Stimulated activated naive CD8-positive, alpha-beta T cell treated with anti-CD3 and anti-CD28 coated beads, Interleukin-15, amount 100 ng/mL, for 72 hours (primary cell): ENCODE data around the gene ATG5.
"Not testable (repeated sequence)": the region's sequence is repeated elsewhere in the genome, so short reads cannot be mapped to it uniquely, and the experiment has no call there.

ENCODE experiments used
- ATAC-seq: fragments of 150-1000 bp; cut with Tn5 transposase; 2 replicates; pipeline ENCODE4 v1.10.0; 2021; ENCODE audit warnings: mild to moderate bottlenecking, moderate library complexity
- DNase-seq, 2 donors: peaks; one replicate each; pipeline ENCODE4 v3.0.0; 2021 to 2022
- H3K27ac Mint-ChIP-seq, 2 donors: one replicate each; pipeline ENCODE4 v1.8.0; 2022; ENCODE audit warnings: mild to moderate bottlenecking in 2 of 2, mixed read lengths in 2 of 2, moderate library complexity in 2 of 2
- H3K27me3 Mint-ChIP-seq: one replicate; pipeline ENCODE4 v1.8.0; 2022; ENCODE audit warnings: mixed read lengths
- H3K4me1 Mint-ChIP-seq: one replicate; pipeline ENCODE4 v1.8.0; 2022; ENCODE audit warnings: mild to moderate bottlenecking, mixed read lengths
- H3K4me3 Mint-ChIP-seq, 2 donors: one replicate each; pipeline ENCODE4 v1.8.0; 2022; ENCODE audit warnings: mild to moderate bottlenecking in 2 of 2, mixed read lengths in 2 of 2, moderate library complexity in 1 of 2
- H3K9me3 Mint-ChIP-seq, 2 donors: one replicate each; pipeline ENCODE4 v1.8.0; 2022; ENCODE audit warnings: mixed read lengths in 2 of 2

Gene ATG5

DNA sequence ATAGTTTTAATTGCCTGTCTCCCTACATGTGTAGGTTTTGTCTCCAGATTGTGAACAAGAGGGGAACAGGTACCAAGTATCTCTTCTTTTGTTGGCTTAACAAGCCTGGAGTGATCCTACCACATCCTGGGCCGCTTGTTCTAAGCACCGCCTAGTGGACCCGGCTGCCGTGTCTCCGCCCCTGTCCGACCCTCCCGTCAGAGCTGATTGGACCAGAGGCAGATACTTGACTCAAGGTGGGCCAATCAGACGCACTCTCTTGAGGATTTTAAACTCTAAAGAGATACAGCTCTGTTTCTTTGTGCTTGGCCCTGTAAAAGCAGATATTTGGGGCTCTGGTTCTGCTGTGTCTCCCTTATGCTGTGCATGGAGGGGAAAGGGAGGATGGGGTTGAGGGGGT, 171.2 kb downstream of the ATG5 start:
- Mint-ChIP-seq H3K9me3 (peaks cover 12 to 22% of the 10 kb centered on the region in 2 donors), H3K27ac (no peak overlapping the region), H3K4me1 (peaks cover 54% of the 10 kb centered on the region), H3K4me3 (no peak overlapping the region), H3K27me3 (peaks cover 18% of the 10 kb centered on the region)
- ATAC-seq (no peak), DNase-seq (no peak)

DNA sequence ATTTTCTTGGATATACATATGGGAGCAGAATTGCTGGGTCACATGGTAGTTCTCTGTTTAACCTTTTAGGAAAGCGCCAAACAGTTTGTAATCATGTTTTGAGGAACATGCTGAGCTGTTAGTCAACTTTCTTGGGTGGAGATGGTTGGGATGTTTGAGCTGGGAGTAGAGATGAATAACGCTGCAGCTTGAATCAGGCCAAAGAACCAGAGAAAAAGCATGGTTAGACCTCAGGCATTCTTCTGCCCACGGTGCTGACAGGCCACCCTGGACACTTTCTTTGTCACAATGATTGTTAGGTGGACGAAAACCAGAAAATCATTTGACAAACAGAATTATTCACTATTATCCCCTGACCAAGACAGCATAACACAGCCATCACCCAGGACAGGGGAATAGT, 172.6 kb downstream of the ATG5 start:
- peaks cover 63% of the 10 kb centered on the region for H3K4me1 Mint-ChIP-seq
- no peak overlapping the region for H3K27ac Mint-ChIP-seq
- DNase-seq (no peak), ATAC-seq (no peak)
- peaks cover 7% of the 10 kb centered on the region for H3K27me3 Mint-ChIP-seq
- peaks cover 12 to 22% of the 10 kb centered on the region in 2 donors for H3K9me3 Mint-ChIP-seq
- H3K4me3 Mint-ChIP-seq, result no peak overlapping the region

DNA sequence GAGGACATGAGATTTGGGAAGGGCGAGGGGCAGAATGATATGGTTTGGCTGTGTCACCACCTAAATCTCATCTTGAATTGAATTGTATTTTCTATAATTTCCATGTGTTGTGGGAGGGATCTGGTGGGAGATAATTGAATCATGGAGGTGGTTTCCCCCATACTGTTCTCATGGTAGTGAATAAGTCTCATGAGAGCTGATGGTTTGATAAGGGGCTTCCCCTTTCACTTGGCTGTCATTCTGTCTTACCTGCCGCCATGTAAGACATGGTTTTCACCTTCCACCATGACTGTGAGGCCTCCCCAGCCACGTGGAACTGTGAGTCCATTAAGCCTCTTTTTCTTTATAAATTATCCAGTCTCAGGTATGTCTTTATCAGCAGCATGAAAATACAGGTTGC, 173.1 kb downstream of the ATG5 start:
- not testable (repeated sequence) for H3K27me3 Mint-ChIP-seq, ATAC-seq
- H3K9me3 Mint-ChIP-seq, result peaks cover 12 to 22% of the 10 kb centered on the region in 2 donors

DNA sequence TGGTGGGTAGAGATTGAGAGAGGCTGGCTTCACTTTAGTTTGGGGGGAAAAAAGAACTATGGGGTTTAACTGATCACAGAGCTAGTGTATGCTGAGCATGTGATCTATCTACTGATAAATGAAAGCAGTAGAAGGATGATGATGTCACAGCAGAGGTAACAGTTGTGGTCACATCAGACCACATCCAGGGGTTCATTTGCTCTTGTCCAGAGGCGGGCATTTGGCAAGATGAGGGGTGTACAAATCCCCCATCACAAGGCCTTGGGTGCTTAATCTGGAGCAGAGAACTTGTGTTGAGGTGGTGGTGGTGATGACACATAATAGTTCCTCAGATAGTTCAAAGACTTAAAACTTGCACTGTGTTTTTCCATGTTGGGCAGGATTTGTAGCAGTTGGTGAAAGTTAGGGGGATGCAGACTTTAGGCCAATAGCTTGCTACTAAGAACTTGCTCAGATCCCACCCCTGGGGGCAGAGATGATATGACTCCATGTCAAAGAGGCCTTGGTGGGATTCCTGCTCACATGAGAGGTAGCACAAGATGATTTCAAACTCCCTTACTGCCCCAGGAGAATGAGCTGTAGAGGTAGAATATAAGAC, 176.0 kb downstream of the ATG5 start:
- peak overlapping the region in 1 of 2 donors; percentile 5 for H3K4me3 Mint-ChIP-seq
- no peaks in the 10 kb centered on the region for H3K27me3 Mint-ChIP-seq
- H3K27ac Mint-ChIP-seq, result peak overlapping the region; percentile 34 to 36
- ATAC-seq, result peak; percentile 89
- peak; percentile 55 to 71 for DNase-seq
- peaks cover 12 to 22% of the 10 kb centered on the region in 2 donors for H3K9me3 Mint-ChIP-seq
- H3K4me1 Mint-ChIP-seq, result peaks cover 84% of the 10 kb centered on the region

More for the DNA sequence above, 173.1 kb downstream of the ATG5 start:
- Mint-ChIP-seq H3K4me1 (peaks cover 63% of the 10 kb centered on the region), H3K27ac (peak overlapping the region in 1 of 2 donors; percentile 35), H3K4me3 (peak overlapping the region in 1 of 2 donors; percentile 5)
- DNase-seq, result not testable (repeated sequence)

DNA sequence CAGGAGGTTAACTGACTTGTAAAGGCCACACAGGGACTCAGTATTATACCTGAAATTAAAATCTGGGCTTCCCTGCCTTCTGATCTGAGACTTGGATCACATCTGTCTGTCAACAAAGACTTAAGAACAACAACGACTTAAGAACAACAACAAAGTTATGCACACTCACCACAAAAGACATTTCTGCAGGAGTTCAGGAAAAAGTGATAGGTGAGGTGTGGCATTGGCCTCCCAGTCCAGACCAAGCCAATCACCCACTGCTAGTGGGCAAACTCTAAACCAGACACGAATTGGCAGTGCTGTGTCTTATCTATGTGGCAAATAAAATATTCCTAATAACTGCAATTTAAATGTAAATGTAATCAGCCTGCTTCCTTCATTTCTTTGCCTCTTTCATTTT, 178.1 kb downstream of the ATG5 start:
- H3K27me3 Mint-ChIP-seq, result no peaks in the 10 kb centered on the region
- H3K27ac Mint-ChIP-seq, result no peak overlapping the region

DNA sequence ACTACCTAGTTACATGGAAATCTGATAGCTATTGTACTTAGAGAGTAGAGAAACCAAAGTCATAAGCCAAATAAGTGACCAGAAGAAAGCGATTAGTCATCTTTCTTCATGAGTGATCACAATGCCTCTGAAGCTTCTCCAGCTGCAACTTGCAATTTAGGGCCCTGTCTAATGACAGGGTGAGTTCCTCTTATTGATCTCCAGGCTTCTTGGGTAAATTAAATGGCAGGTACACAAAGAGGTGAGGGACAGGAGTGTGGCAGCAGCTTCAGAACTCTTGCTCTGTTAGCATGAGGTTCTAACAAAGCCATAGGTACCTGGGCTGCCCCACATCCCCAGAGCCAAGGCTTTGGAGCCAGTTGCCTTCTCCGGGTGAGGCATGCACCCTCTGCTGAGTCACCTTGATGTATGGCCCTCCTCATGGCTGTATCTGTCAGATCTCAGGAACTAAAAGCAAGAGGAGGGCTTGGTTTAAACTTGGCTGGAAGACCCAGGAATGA, 178.7 kb downstream of the ATG5 start:
- Mint-ChIP-seq H3K4me1 (peaks cover 99% of the 10 kb centered on the region), H3K9me3 (peaks cover 4 to 10% of the 10 kb centered on the region in 2 donors), H3K27me3 (no peaks in the 10 kb centered on the region), H3K4me3 (no peak overlapping the region), H3K27ac (no peak overlapping the region)
- no peak for DNase-seq
- no peak for ATAC-seq

More for the DNA sequence above, 178.1 kb downstream of the ATG5 start:
- DNase-seq (no peak), ATAC-seq (no peak)
- H3K4me3 Mint-ChIP-seq, result no peak overlapping the region
- H3K9me3 Mint-ChIP-seq, result peaks cover 8 to 16% of the 10 kb centered on the region in 2 donors
- peaks cover 99% of the 10 kb centered on the region for H3K4me1 Mint-ChIP-seq

DNA sequence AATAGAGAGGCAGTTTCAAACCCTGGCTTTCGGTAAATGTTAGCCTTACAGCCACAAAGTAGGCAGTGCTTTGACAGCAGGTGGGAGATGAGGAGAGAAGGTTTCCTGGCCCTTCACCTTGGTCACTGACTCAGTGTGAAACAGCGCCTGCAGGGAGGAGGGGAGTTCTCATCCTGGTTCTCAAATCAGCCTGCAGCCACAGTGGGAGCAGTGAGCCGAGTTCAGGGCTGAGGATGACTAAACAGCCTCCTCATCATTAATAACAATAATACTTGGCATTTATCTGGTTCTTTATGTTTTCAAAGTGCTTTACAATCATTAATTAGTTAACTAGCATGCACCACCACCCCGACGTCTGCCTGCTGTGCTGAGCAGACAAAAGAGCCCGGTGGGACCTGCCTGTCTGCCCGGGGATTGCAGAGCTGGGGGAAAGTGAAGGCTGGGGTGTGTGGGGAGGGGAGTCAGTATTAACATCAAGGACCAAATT, 179.8 kb downstream of the ATG5 start:
- peaks cover 99% of the 10 kb centered on the region for H3K4me1 Mint-ChIP-seq
- H3K9me3 Mint-ChIP-seq, result no peaks in the 10 kb centered on the region
- H3K4me3 Mint-ChIP-seq, result no peak overlapping the region
- ATAC-seq, result no peak
- no peaks in the 10 kb centered on the region for H3K27me3 Mint-ChIP-seq
- peak; percentile 19 to 42 for DNase-seq
- no peak overlapping the region for H3K27ac Mint-ChIP-seq

DNA sequence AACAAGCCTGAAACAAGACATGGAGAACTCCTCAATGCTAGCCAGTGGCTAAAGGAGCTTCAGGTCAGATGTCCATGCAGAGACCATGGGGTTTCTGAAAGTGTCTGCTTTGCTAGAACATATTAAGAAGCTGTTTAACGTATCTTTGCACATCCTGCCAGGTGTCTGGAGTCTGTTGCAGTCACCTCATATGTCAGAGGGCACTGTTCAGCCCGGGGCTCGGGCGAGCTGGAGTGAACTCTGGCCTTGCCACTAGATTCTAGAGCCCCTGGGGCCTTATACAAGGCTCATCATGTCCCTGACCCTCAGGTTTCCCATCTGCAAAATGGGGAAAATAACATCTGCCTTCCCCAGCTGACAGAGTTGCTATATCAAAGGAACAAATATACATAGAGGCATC, 180.4 kb downstream of the ATG5 start:
- Mint-ChIP-seq H3K27me3 (no peaks in the 10 kb centered on the region), H3K9me3 (no peaks in the 10 kb centered on the region), H3K4me3 (peak overlapping the region in 1 of 2 donors; percentile 18), H3K4me1 (peaks cover 100% of the 10 kb centered on the region), H3K27ac (no peak overlapping the region)
- ATAC-seq (no peak), DNase-seq (no peak)

DNA sequence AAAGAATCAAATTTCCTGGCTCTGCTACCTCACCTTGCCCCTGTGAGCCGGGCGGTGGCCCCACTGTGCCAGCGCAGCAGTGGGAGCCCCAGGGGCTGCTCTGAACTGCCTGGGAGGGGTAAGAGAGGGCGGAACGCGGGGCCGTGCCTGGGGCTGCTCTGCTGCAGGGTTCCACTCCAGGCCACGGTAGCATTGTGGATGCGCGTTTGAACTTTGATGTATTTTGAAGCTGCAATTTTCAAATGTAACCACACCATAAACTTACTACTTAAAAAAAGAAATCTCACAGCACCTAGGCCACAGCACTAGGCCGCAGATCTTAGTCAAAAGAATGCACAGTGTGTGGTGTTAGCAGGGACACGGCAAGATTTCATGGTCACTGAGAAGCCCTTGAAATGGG, 181.9 kb downstream of the ATG5 start:
- Mint-ChIP-seq H3K27me3 (no peaks in the 10 kb centered on the region), H3K9me3 (no peaks in the 10 kb centered on the region), H3K4me1 (peaks cover 92% of the 10 kb centered on the region), H3K4me3 (peak overlapping the region; percentile 54 to 68), H3K27ac (peak overlapping the region; percentile 79 to 92)
- ATAC-seq, result no peak
- no peak for DNase-seq

DNA sequence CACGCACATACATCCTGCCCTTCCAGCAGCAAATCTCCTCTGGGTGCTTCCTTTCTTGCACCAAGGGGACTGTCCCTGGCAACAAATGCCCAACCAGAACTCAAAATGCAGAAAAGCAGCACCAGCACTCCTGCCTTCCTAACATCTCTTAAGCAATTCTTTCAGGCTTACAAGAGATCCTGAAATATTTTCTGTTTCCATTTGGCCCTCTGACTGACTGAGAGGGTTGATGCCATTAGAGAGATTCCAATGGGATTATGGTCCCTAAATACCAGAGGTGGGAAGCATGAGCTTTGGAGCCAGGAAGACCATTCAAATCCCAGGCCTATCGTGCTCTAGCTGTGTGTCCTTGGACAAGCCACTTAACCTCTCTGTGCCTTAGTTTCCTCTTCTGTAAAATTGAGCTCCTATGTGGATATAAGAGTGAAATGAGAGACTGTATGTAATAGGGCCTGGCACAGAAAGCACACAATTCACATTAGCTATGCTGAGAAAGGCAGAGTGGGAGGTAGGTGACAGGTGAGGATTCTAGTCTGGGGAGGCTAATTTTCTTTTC, 182.6 kb downstream of the ATG5 start:
- Mint-ChIP-seq H3K4me1 (peaks cover 92% of the 10 kb centered on the region), H3K9me3 (no peaks in the 10 kb centered on the region), H3K27me3 (no peaks in the 10 kb centered on the region), H3K4me3 (peak overlapping the region; percentile 46 to 54), H3K27ac (peak overlapping the region; percentile 9 to 79)
- DNase-seq, result no peak
- no peak for ATAC-seq

DNA sequence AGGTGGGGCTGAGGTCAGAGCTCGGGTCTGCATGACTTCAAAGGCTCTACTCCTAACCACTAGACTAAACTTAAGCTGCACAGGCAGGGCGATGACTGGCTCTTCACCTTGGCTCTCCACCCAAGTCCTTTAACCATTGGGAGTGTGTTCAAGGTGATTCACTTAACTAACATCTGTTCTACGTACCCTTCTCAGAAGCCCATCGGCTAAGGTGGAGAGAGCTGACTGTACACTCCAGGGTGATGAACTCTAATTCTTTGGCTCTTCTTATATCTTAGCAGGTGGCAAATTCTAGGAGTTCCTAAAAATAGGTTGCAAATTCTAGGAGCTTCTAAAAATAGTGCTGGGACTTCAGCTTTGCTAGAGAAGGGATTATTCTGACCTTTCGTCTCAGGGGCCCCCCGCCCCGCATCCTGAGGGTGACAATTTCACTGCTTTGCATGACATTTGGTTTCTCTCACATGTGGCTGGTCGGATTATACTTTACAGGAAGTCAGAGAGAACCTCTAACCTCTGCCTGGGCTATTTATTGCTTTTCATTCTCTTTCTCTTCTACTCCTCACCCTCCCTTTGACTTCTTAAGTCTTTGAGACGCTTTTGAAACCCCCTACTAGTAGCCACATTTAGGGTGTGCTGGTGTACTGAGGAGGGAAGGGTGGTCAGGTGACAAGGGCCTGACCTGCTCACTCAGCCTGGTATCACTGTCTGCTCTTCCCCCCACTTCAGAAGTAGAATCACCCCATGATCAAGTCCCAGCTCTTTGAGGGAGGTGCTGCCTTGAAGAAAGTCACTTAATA, 183.9 kb downstream of the ATG5 start:
- Mint-ChIP-seq H3K27ac (peak overlapping the region; percentile 96), H3K9me3 (no peaks in the 10 kb centered on the region), H3K4me3 (peak overlapping the region; percentile 46 to 55), H3K4me1 (peaks cover 82% of the 10 kb centered on the region), H3K27me3 (no peaks in the 10 kb centered on the region)
- peak; percentile 79 to 83 for DNase-seq
- peak; percentile 92 for ATAC-seq

DNA sequence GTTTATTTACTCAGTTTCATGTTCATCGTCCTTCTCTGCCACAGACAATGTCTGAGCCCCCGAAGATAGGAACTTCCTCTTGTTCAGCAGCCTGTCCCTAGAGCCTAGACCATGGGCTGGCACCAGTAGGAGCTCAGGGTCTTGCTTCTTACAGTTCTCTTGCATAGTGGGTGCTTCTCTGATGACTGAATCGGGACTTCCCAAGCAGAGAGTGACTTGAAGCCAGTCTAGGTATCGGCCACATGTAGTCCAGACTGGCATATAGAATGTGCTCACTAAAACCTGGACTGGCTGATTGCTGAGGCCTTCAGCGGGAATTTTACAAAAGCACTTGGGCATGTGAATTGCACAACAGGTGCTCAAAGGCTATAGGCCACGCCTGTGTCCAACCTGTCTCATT, 187.4 kb downstream of the ATG5 start:
- no peaks in the 10 kb centered on the region for H3K27me3 Mint-ChIP-seq
- no peaks in the 10 kb centered on the region for H3K9me3 Mint-ChIP-seq
- H3K27ac Mint-ChIP-seq, result no peak overlapping the region
- H3K4me1 Mint-ChIP-seq, result peaks cover 61% of the 10 kb centered on the region
- H3K4me3 Mint-ChIP-seq, result no peak overlapping the region
- ATAC-seq, result no peak
- DNase-seq, result no peak

DNA sequence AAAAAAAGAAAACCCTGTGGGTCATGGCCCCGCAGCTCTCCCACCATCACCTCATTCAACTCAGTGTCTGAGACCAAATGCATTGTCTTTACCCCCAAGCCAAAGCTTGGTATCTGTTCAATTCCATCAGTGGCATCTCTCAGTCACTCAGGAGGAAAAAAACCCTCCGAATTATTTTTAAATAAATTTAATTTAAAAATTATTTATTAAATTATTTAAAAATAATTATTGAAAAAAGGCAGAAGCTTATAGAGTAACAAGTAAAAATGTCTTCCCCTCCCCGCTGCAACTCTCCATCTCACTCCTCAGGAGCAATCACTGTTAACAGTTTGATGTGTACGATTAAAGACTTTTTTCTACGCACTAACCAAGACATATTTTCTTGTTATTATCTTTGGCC, 188.7 kb downstream of the ATG5 start:
- Mint-ChIP-seq H3K4me3 (no peak overlapping the region), H3K9me3 (no peaks in the 10 kb centered on the region), H3K27ac (no peak overlapping the region), H3K27me3 (no peaks in the 10 kb centered on the region), H3K4me1 (peaks cover 48% of the 10 kb centered on the region)
- no peak for ATAC-seq
- DNase-seq, result no peak

DNA sequence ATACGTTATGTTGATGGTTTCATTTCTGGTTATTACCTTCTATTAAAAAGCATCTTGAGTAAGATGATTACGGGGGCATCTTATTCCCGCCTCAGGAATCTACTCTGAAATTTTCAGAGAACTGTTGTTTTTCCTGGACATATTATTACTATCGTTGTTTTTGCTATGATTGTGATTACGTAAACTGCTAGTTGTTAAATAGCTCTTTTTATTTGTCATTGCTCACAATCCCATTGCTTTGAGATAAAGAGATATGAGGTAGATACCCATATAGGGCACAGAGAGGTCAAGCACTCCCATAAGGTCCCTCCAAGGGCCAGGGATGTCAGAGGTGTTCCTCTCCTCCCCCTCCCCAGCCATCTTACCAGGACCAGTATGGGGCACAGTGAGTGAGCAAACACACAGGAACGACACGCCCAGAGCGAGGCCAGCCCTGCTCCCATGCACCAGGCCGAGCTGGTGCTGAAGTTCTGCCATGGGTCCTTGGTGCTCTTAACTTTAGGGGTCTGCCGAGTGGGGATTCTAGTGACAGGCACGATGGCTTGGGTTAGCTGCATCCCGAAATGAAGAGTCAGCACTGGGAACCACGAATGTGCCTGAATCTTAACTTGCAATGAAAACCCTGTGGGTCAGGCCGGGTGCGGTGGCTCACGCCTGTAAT, 189.5 kb downstream of the ATG5 start:
- Mint-ChIP-seq H3K9me3 (no peaks in the 10 kb centered on the region), H3K4me3 (no peak overlapping the region), H3K4me1 (peaks cover 40% of the 10 kb centered on the region), H3K27ac (no peak overlapping the region), H3K27me3 (no peaks in the 10 kb centered on the region)
- ATAC-seq, result no peak
- no peak for DNase-seq

DNA sequence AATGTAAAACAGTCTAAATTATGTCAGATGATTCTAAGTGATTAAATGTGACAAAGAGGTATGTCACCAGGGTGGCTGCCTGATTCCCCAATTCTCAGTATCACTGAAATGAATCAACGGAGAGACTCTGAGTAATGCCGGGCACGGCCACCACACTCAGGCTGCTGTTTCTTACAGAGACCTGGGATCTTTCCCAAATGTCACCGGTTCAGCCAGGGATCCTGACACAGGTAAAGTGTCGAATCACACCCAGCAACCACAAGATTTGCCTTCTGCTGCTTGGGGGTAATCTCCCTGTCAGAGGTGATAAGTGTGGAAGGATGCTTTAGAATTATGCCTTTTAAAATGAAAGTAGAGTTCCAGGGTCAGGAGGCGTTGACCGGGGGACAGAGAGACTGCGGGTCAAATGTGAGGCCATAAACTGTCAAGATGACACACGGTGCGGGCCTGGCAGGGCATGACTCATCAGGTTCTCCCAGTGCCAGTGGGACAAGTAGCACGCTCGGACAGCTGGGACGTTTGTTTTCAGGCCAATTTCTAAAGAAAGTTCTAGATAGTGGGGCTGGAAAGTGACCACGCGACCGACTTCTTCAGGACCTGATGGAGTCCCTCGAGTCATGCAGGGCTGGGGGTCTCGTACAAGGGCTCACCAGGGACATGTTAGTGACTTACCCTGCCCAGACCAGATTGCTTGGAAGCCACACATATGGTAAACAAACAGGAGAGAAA, 190.5 kb downstream of the ATG5 start:
- Mint-ChIP-seq H3K27ac (no peak overlapping the region), H3K27me3 (no peaks in the 10 kb centered on the region), H3K9me3 (no peaks in the 10 kb centered on the region), H3K4me3 (no peak overlapping the region), H3K4me1 (peaks cover 35% of the 10 kb centered on the region)
- no peak for DNase-seq
- ATAC-seq, result peak; percentile 43
